Astrocyte (in vitro differentiated cells and primary cell): ENCODE results near the gene CIC.

ENCODE experiments used
- EZH2 ChIP-seq: IDR thresholded peaks from 2 replicates; pipeline ENCODE4 v1.6.1; 2012; ENCODE audit warnings: mild to moderate bottlenecking, low read length, inconsistent platforms; ENCODE audit not compliant: insufficient read depth
- TF ChIP-seq, protein P1 (sequence below): IDR thresholded peaks from 2 replicates; pipeline ENCODE4 v1.5.1; 2011; ENCODE audit warnings: low read depth, mild to moderate bottlenecking, inconsistent platforms, low read length, moderate library complexity; ENCODE audit not compliant: insufficient read depth

GRCh38 chr19:42303876-42304275, 34.8 kb downstream of the CIC start:
- no peak for TF ChIP-seq EZH2
- TF ChIP-seq, protein P1, sequence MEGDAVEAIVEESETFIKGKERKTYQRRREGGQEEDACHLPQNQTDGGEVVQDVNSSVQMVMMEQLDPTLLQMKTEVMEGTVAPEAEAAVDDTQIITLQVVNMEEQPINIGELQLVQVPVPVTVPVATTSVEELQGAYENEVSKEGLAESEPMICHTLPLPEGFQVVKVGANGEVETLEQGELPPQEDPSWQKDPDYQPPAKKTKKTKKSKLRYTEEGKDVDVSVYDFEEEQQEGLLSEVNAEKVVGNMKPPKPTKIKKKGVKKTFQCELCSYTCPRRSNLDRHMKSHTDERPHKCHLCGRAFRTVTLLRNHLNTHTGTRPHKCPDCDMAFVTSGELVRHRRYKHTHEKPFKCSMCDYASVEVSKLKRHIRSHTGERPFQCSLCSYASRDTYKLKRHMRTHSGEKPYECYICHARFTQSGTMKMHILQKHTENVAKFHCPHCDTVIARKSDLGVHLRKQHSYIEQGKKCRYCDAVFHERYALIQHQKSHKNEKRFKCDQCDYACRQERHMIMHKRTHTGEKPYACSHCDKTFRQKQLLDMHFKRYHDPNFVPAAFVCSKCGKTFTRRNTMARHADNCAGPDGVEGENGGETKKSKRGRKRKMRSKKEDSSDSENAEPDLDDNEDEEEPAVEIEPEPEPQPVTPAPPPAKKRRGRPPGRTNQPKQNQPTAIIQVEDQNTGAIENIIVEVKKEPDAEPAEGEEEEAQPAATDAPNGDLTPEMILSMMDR: no peak
